Peyer's patch (tissue), 4 donors: ENCODE measurements around the gene PKP1.

ENCODE experiments used
- CTCF ChIP-seq, 6 experiments: fragments of 450-650 bp in 4 of 6; fragments of 200-600 bp in 2 of 6; sonication (generic) in 1 of 6; IDR thresholded peaks; one replicate each; pipeline ENCODE4 v1.5.1; 2017 to 2019; ENCODE audit warnings: antibody characterized with exemption in 6 of 6, mild to moderate bottlenecking in 3 of 6, moderate library complexity in 1 of 6
- POLR2A ChIP-seq, 2 donors: fragments of 450-650 bp; IDR thresholded peaks; one replicate each; pipeline ENCODE4 v1.5.1; 2017; ENCODE audit warnings: antibody characterized with exemption in 2 of 2, mild to moderate bottlenecking in 2 of 2, moderate library complexity in 2 of 2

GRCh38 chr1:201378804-201379203 is 95.5 kb downstream of the PKP1 start:
- no peak for TF ChIP-seq CTCF (IDR thresholded peaks at IDR 0.05)
- no peak for TF ChIP-seq POLR2A (IDR thresholded peaks at IDR 0.05)
